ENCODE data around the gene MLXIP.
"Not testable (repeated sequence)": the region's sequence is repeated elsewhere in the genome, so short reads cannot be mapped to it uniquely, and the experiment has no call there.

MLXIP gene

GRCh38 chr12:122158700-122159285 is 80.2 kb downstream of the MLXIP start:
- DNase-seq: no peak

GRCh38 chr12:122159882-122160281 is 81.3 kb downstream of the MLXIP start:
- DNase-seq: no peak

DNA sequence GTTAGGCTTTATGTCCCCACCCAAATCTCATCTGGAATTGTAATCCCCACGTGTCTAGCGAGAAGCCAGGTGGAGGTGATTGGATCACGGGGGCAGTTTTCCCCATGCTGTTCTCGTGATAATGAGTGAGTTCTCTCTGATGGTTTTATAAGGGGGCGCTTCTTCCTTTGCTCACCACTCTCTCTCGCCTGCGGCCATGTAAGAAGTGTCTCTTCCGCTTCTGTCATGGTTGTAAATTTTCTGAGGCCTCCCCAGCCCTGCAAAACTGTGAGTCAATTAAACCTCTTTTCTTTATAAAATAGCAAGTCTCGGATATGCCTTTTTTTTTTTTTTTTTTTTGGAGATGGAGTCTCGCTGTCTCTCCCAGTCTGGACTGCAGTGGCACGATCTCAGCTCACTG is 82.2 kb downstream of the MLXIP start:
- DNase-seq: no peak

GRCh38 chr12:122161682-122162081 is 83.1 kb downstream of the MLXIP start:
- DNase-seq: peak; percentile 21

DNA sequence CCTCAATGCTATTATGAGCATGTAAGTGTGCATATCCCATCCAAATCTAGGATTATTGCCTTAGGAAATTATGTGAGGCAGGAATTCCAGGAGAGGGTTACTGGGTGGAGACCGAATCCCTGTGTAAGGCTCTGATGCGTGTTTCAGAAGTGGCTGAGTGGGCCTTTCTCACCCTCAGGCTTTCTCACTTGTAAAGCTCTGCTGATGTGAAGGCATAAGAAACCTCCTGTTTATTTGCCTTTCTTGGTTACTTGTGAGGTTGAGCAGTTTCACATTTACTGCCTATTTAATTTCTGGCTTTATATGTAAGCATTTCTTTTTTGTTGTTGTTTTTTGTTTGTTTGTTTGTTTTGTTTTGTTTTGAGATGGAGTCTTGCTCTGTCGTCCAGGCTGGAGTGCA is 84.4 kb downstream of the MLXIP start:
- no peak for DNase-seq

DNA sequence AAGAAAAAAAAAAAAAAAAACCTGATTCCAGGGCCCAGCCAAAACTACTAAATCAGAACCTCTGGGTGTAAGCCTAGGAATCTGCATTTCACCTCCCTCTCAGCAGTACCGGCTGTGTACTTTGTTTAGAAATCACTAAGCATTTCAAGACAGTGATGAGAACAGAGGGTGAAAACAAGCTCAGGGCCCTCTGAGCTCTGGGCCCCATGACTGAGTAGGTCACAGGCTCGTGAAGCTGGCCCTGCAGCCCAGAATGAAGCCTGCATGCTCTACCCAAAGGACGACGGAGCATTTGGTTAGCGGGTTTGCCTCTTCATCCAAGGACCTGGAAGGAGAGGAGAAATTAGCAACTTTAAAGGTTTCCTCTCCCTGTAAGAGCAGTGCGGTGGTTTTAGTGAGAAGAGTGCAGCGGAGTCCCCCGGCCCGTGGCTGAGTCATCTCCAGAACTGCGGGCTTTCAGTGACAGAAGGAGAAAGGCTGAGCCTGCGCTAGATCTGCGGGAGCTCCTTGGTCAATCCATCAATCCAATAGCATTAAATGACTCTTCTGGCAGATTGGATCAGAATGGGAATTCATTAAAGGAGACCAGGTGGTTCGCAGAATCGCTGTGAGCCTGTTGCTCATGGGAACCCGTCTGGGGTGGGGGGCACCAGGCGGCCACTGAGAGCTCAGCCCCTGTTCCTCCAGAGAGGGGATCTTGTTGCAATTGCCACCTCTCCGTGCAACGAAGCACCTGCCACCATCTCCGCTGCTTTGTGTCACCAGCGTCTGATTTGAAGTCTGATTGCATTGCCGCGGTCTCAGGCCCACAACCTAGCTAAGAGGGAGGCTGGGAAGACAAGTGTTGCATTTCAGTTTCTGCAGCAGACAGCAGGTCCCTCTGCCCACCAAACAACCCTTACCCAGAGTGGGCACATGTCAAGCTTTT is 88.1 kb downstream of the MLXIP start:
- no peak for DNase-seq

- no peak for DNase-seq
Measured at GRCh38 chr12:122167356-122167925, 88.9 kb downstream of the MLXIP start.

- no peak for DNase-seq
Measured at GRCh38 chr12:122168492-122168891, 89.9 kb downstream of the MLXIP start.

DNA sequence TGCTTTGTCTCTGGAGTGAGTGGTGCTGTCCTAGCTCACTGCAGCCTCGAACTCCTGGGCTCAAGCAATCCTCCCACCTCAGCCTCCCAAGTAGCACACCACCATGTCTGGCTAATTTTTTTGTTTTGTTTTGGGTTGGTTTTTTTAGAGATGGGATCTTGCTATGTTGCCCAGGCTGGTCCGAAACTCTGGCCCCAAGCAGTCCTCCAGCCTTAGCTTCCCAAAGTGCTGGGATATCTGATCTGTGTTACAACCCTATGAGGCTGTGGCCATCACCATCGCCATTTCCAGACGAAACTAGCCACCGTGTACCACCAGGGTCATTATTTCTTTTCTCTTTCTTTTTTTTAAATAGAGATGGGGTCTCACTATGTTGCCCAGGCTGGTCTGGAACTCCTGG is 92.8 kb downstream of the MLXIP start:
- no peak for DNase-seq

- DNase-seq: no peak
Measured at GRCh38 chr12:122172262-122172939, 93.8 kb downstream of the MLXIP start.

- no peak for DNase-seq
Measured at GRCh38 chr12:122174155-122174845, 95.7 kb downstream of the MLXIP start, which contains the start of gene IL31. IL31 (minus strand) TSS chr12:122174221; CDS start chr12:122174172, 49 bp downstream.

GRCh38 chr12:122176473-122176872 is 97.9 kb downstream of the MLXIP start:
- DNase-seq: not testable (repeated sequence)

DNA sequence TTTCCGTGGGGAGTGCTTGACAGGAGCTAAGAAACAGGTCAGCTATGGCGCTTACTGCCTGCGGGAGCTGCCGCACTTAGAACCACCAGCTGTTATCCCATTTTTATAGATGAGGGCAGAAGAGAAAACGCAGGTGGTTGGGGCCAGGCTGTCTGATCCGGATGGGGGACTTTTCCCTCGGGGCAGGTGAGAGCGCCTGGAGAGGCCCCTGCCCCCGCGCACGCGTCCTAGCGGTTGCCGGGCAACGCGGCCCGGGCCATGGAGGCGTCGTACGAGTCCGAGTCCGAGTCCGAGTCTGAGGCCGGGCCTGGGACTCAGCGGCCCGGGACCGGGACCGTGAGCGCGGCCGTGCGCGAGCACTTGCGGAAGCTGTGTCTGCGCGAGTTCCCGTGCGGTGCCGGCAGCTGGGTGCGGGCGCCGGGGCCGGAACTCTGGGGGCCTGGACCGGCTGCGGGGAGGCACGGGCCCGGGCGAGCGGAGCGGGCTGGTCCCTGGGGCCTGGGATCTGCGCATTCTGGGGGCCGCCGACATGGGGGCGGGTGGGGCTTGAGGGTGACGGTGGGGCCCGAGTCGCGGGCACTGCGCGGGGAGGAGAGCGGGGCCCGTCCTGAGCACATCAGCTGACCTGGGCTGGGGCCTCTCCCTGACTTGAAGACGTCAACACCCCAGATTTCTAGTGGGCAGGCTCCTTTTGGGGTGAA is 104.5 kb downstream of the MLXIP start, which contains the start of gene LRRC43:
Gene LRRC43 (plus strand): TSS at position 237 of the 701 bp plus-strand sequence. CDS start 22 bp downstream, at position 259.
- peak; percentile 18 for DNase-seq

DNA sequence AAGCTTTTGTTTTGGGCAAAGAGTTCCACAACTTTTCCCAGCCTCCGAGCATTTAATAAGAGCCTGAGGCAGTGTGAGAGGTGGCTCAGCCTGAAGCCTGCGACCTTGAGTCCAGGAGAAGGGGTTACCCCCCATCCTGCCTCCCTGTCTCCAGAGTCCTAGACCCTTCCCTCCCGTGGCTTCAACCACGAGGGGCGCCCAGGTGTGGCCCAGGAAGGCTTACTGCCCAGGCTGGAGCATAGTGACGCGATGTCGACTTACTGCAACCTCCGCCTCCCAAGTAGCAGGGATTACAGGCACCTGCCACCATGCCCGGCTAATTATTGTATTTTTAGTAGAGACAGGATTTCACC is 105.0 kb downstream of the MLXIP start:
- no peak for DNase-seq

- DNase-seq: peak; percentile 29
Measured at GRCh38 chr12:122184517-122184916, 106.0 kb downstream of the MLXIP start.

DNA sequence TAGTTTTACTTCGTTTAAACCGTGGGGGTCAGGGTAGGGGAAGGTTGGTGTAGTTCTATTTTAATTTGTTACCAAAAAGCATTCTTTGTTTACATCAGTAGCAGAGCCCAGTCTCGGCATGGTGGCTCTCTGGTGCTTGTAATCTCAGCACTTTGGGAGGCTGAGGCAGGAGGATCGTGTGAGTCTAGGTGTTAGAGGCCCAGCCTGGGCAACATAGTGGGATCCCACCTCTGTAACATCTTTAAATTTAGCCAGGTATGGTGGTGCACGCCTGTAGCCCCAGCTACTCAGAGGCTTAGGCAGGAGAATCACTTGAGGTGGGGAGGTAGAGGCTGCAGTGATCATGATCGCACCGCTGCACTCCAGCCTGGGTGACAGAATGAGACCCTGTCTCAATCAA is 106.5 kb downstream of the MLXIP start:
- DNase-seq: no peak

DNA sequence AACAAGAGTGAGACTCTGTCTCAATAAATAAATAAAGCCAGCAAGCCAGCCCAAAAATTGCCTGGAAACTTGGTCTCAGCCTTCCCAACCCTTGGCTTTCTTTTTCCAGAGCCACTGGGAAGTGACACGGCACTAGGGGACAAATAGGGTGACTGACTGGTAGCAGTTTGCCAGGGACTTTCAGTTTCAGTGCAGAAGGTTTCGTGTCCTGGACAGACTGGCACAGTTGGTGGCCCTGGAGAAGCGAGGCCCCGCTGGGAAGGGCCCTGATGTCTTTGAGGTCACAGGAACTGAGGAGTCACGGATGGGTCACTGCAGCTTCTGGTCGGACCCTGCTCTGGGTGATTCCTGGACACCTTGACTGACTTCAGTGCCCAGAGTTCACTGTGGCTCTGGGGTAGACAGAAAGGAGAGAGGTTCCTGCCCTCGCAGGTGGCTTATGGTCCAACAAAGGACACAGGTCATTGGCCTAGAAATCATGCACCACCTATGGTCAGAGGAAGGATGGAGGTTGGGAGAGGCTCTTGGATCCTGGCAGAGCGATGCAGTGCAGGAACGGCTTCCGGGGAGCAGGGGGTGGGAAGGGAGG is 107.0 kb downstream of the MLXIP start:
- no peak for DNase-seq

DNA sequence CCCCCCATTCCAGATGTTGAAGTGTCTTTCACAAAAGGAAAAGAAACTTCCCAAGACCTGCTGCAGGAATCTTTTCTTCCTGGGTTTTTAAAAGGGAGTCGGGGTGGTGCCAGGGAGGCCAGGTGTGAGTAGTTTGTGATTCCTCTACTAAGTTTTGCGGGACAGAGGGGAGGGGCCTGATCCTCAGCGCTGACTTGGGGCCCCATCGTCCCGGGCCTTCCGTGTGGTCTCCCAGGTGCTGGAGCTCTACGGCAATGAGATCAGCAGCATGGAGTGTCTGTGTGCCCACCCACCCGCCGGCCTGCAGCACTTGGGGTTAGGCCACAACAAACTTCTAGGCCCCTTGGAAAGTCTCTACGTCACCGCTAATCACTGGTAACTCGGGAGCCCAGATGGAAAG is 108.9 kb downstream of the MLXIP start:
- no peak for DNase-seq

- DNase-seq: no peak
Measured at GRCh38 chr12:122189626-122190475, 111.3 kb downstream of the MLXIP start.

- peak; percentile 65 for DNase-seq
Measured at GRCh38 chr12:122190842-122191668, 112.5 kb downstream of the MLXIP start.

Measured in CD4-positive, alpha-beta T cell treated with Interferon gamma for 1 hour (primary cell).